HepG2 (cell line): ENCODE results near the gene KRTAP10-5. TPM values are rescaled to one million over a fixed set of nuclear protein-coding genes. Genes with fewer than 3 reads are reported as not detected.
"Not testable (repeated sequence)": the region's sequence is repeated elsewhere in the genome, so short reads cannot be mapped to it uniquely, and the experiment has no call there.

Experiments used
- ATAC-seq: fragments of 200-7000 bp; cut with Tn5 transposase; 3 replicates; pipeline ENCODE4 v1.9.1; 2020; ENCODE audit warnings: mild to moderate bottlenecking, moderate library complexity
- BruUV-seq: library from RNA; stranded (reverse); fragments of 400-500 nt; replicated peaks from 2 replicates; lab custom pipeline; 2021; lab: Mats Ljungman, UMichigan
- CTCF ChIA-PET: fragments of 300-600 bp; formaldehyde crosslinking; extraction: SDS; loops from one replicate; lab custom pipeline; 2021; ENCODE audit warnings: low total read pairs, inconsistent platforms, low intra/inter-chr PET ratio; lab: Yijun Ruan, JAX
- POLR2A ChIA-PET: fragments of 350-600 bp; sonication (Branson Sonifier 250); formaldehyde crosslinking; loops from one replicate; lab custom pipeline; 2020; ENCODE audit warnings: antibody characterized with exemption, inconsistent platforms; lab: Yijun Ruan, JAX
- DNase-seq: peaks from one replicate; pipeline ENCODE4 v3.0.0-alpha.2; 2015; ENCODE audit warnings: low spot score
- FAIRE-seq: peaks from 3 replicates; lab custom pipeline; 2011; peaks lifted over from hg19 to GRCh38; lab: Jason Lieb, UNC
- H2AFZ ChIP-seq: one replicate; pipeline ENCODE4 v1.6.1; 2011; ENCODE audit warnings: low read length, inconsistent platforms
- H3K27ac ChIP-seq: fragments of 300-600 bp; 3 replicates; pipeline ENCODE4 v1.8.0; 2011; ENCODE audit warnings: mixed run types, mild to moderate bottlenecking, mixed read lengths, low read length, inconsistent platforms; ENCODE audit not compliant: insufficient read depth; ENCODE audit errors: extremely low read length
- H3K27me3 ChIP-seq, 2 experiments: fragments of 200-600 bp in 1 of 2; 2 replicates in 1 of 2; 3 replicates in 1 of 2; pipeline versions ENCODE4 v1.6.0 to v1.8.0; 2011; ENCODE audit warnings: low read length in 2 of 2, mild to moderate bottlenecking in 2 of 2, moderate library complexity in 2 of 2, inconsistent platforms in 1 of 2; ENCODE audit not compliant: insufficient read depth in 2 of 2, control insufficient read depth in 1 of 2
- H3K36me3 ChIP-seq, 2 experiments: fragments of 200-600 bp in 1 of 2; replicated peaks in 1 of 2; 2 replicates in 1 of 2; 3 replicates in 1 of 2; pipeline versions ENCODE4 v1.5.1 to v1.8.0; 2011; ENCODE audit warnings: low read length in 2 of 2, inconsistent platforms in 1 of 2; ENCODE audit not compliant: insufficient read depth in 2 of 2, control insufficient read depth in 1 of 2
- H3K4me1 ChIP-seq: 2 replicates; pipeline ENCODE4 v1.5.1; 2012; ENCODE audit warnings: low read length, inconsistent platforms; ENCODE audit not compliant: insufficient read depth
- H3K4me2 ChIP-seq: 2 replicates; pipeline ENCODE4 v1.6.0; 2011; ENCODE audit warnings: low read depth, low read length, inconsistent platforms
- H3K4me3 ChIP-seq, 3 experiments: fragments of 200-600 bp in 1 of 3; sonication (generic), shearing (Covaris generic) in 1 of 3; replicated peaks in 1 of 3; 2 replicates each; pipeline ENCODE4 v1.5.1; 2011 to 2016; ENCODE audit warnings: low read length in 3 of 3, inconsistent platforms in 2 of 3, low read depth in 2 of 3, mild to moderate bottlenecking in 2 of 3, control low read depth in 1 of 3, mixed read lengths in 1 of 3; ENCODE audit not compliant: insufficient read depth in 1 of 3
- H3K79me2 ChIP-seq: one replicate; pipeline ENCODE4 v1.6.1; 2011; ENCODE audit warnings: low read length, inconsistent platforms; ENCODE audit not compliant: insufficient read depth
- H3K9ac ChIP-seq: 2 replicates; pipeline ENCODE4 v1.6.0; 2011; ENCODE audit warnings: mild to moderate bottlenecking, low read depth, low read length, inconsistent platforms; ENCODE audit not compliant: insufficient read depth
- H3K9me3 ChIP-seq: 2 replicates; pipeline ENCODE4 v1.5.1; 2012; ENCODE audit warnings: mild to moderate bottlenecking, low read length
- H4K20me1 ChIP-seq: 2 replicates; pipeline ENCODE4 v1.6.0; 2011; ENCODE audit warnings: inconsistent platforms, mild to moderate bottlenecking, low read length, moderate library complexity; ENCODE audit not compliant: insufficient read depth
- FOSL2 ChIP-seq: sonication (generic); formaldehyde crosslinking; IDR thresholded peaks from 2 replicates; pipeline ENCODE4 v1.4.0; 2020; ENCODE audit warnings: missing genetic modification reagents
- KDM2A ChIP-seq: sonication (generic); formaldehyde crosslinking; IDR thresholded peaks from 2 replicates; pipeline ENCODE4 v1.4.0; 2020; ENCODE audit warnings: low read depth, missing genetic modification reagents, borderline replicate concordance
- MAZ ChIP-seq, 2 experiments: sonication (generic) in 1 of 2; formaldehyde crosslinking in 1 of 2; IDR thresholded peaks; 2 replicates each; pipeline versions ENCODE4 v1.5.0 to v1.6.1; 2012 to 2020; ENCODE audit warnings: low read depth in 2 of 2, mild to moderate bottlenecking in 2 of 2, borderline replicate concordance in 1 of 2, improper control_type of control experiment in 1 of 2, low read length in 1 of 2, missing genetic modification reagents in 1 of 2, moderate library complexity in 1 of 2
- PHF20 ChIP-seq: sonication (generic); formaldehyde crosslinking; IDR thresholded peaks from 2 replicates; pipeline ENCODE4 v1.5.0; 2020; ENCODE audit warnings: mild to moderate bottlenecking, missing genetic modification reagents
- SCMH1 ChIP-seq: sonication (generic); formaldehyde crosslinking; IDR thresholded peaks from 2 replicates; pipeline ENCODE4 v1.9.0; 2021; ENCODE audit warnings: missing genetic modification reagents, mild to moderate bottlenecking, borderline replicate concordance
- WGBS: methylation state at CpG from one replicate; pipeline ENCODE4 v1.1.6; 2017; ENCODE audit warnings: low lambda C conversion rate; 5-methylcytosine and 5-hydroxymethylcytosine counted together
- in situ Hi-C: cut with HindIII; loops from 2 replicates; pipeline ENCODE4 v1.10.0; 2017; ENCODE audit warnings: low pct_unique_long_range_greater_than_20kb; ENCODE audit not compliant: extremely low pct_ligation_motif_present
- intact Hi-C: fragments of 100-400 bp; cut with micrococcal nuclease; formaldehyde crosslinking; loops from one replicate; pipeline ENCODE4 v1.10.0; 2022; ENCODE audit not compliant: unreplicated experiment
- polyA plus RNA-seq, 8 experiments: library from polyadenylated mRNA; depleted of rRNA in 3 of 8; stranded (reverse) in 7 of 8; unstranded in 1 of 8; fragments of >200 nt; fragmentation: Illumina TruSeq in 4 of 8; extraction: Trizol in 4 of 8; gene quantifications; 2 replicates each; pipeline versions ENCODE4 v1.2.1 to v1.2.3, GENCODE V29; 2011 to 2016; ENCODE audit warnings: low read depth in 4 of 8, missing spikeins in 1 of 8, mixed read lengths in 1 of 8; ENCODE audit not compliant: insufficient read depth in 1 of 8
- total RNA-seq, 5 experiments: library from RNA; depleted of rRNA; stranded (reverse); fragments of >200 nt; fragmentation: Illumina TruSeq; extraction: Trizol; gene quantifications; 2 replicates each; pipeline ENCODE4 v1.2.3, GENCODE V29; 2016; ENCODE audit warnings: low read depth in 1 of 5
- TF ChIP-seq, protein P1 (sequence below): sonication (generic); formaldehyde crosslinking; IDR thresholded peaks from 2 replicates; pipeline ENCODE4 v1.9.0; 2021; ENCODE audit warnings: mild to moderate bottlenecking, missing genetic modification reagents
- TF ChIP-seq, protein P2 (sequence below): IDR thresholded peaks from 2 replicates; pipeline ENCODE4 v1.6.1; 2012; ENCODE audit warnings: inconsistent platforms

Gene KRTAP10-5
- total and polyA plus RNA-seq, 2 of the 13 experiments (the other 11 are each of a cell fraction or from before 2014, with no cell fraction given): not detected

DNA sequence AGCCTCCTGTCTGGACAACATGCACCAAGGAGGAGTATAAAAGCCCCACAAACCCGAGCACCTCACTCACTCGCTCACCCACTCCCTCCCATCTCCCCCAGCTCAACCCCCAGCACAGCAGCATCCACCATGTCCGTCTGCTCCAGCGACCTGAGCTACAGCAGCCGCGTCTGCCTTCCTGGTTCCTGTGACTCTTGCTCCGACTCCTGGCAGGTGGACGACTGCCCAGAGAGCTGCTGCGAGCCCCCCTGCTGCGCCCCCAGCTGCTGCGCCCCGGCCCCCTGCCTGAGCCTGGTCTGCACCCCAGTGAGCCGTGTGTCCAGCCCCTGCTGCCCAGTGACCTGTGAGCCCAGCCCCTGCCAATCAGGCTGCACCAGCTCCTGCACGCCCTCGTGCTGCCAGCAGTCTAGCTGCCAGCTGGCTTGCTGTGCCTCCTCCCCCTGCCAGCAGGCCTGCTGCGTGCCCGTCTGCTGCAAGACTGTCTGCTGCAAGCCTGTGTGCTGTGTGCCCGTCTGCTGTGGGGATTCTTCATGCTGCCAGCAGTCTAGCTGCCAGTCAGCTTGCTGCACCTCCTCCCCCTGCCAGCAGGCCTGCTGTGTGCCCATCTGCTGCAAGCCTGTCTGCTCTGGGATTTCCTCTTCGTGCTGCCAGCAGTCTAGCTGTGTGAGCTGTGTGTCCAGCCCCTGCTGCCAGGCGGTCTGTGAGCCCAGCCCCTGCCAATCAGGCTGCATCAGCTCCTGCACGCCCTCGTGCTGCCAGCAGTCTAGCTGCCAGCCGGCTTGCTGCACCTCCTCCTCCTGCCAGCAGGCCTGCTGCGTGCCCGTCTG is 6.6 kb downstream of the KRTAP10-5 start, which contains the start of gene KRTAP10-4:
Gene KRTAP10-4 (plus strand): TSS at position 100 of the 827 bp plus-strand sequence. CDS start 30 bp downstream, at position 130.
- H2AFZ ChIP-seq, DNase-seq, H3K27ac ChIP-seq, FAIRE-seq, ATAC-seq, H4K20me1 ChIP-seq, intact Hi-C loops, in situ Hi-C loops, POLR2A ChIA-PET, H3K36me3 ChIP-seq, H3K79me2 ChIP-seq, H3K27me3 ChIP-seq, BruUV-seq: not testable (repeated sequence)
- H3K9me3 ChIP-seq: peaks cover 14% of the 10 kb centered on the region
- CTCF ChIA-PET: interaction anchor here (0.7 kb wide), 1 partner anchor 10 kb away, joined by 3 read pairs; no protein-coding TSS in a partner anchor
- peak within 1 kb of the TSS; percentile 75 for H3K4me2 ChIP-seq
- H3K4me3 ChIP-seq: peak within 1 kb of the TSS; percentile 9 to 59 (median 21); a peak in 1 of 6 replicates
- peaks cover 32% of the 10 kb centered on the region for H3K4me1 ChIP-seq
- 74% methylated on average over 6 of the region's 25 CpGs for WGBS
- peak within 1 kb of the TSS; percentile 25; the same call in 1 of the 2 replicates for H3K9ac ChIP-seq

DNA sequence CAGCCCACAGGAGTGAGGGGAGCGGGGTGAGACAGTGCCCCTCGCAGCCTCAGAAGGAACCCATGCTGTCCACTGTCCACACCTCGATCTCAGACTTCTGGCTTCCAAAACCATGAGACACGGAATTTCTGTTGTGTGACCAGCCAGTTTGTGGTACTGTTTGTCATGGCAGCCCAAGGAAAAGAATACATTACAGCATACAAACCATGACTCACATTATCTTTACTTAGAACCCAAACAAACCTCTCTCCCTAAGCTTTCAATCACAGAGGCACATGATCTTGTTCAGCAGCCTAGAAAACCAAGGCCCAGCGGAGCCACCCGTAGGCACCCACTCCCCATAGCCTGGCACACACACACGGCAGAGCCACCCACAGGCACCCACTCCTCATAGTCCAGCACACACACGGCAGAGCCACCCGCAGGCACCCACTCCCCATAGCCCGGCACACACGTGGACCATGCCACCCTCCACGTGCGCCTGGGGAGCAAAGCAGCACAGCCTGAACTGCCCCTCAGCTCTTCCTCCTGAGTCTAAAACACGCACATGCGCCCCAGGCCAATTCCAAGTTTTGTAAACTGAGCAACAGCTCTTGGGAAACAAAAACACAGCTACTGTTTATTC is 7.3 kb downstream of the KRTAP10-5 start:
- Histone ChIP-seq H3K27ac (no peak overlapping the region), H3K4me2 (peak overlapping the region; percentile 42), H2AFZ (no peak overlapping the region), H4K20me1 (no peaks in the 10 kb centered on the region), H3K9me3 (peaks cover 14% of the 10 kb centered on the region), H3K4me3 (peak overlapping the region in 1 of 3 experiments; percentile 13; a peak in 1 of 6 replicates), H3K9ac (peak overlapping the region; percentile 25; the same call in 1 of the 2 replicates), H3K36me3 (no peaks in the 10 kb centered on the region), H3K79me2 (no peaks in the 10 kb centered on the region), H3K27me3 (no peaks in the 10 kb centered on the region; a peak in 1 of 5 replicates), H3K4me1 (peaks cover 32% of the 10 kb centered on the region)
- no peak for FAIRE-seq
- DNase-seq: peak; percentile 43
- ChIA-PET POLR2A (no interaction called here), CTCF (no interaction called here)
- 52% methylated on average over 14 of the region's 15 CpGs for WGBS
- intact Hi-C loops: no loop called here
- no TSS peak for BruUV-seq
- in situ Hi-C loops: no loop called here
- peak; percentile 7; the same call in 1 of the 3 replicates for ATAC-seq
- TF ChIP-seq PHF20 (CRISPR knock-in tag) (no peak), MAZ (IDR thresholded peaks at IDR 0.05; ENCODE audit: borderline replicate concordance, low read depth, low read length) (no peak), MAZ (CRISPR knock-in tag; IDR thresholded peaks at IDR 0.05; ENCODE audit: low read depth) (no peak), KDM2A (CRISPR knock-in tag) (0 out of 2 replicates have a peak, but pooled peaks have one; percentile 21), SCMH1 (CRISPR knock-in tag) (no peak), FOSL2 (CRISPR knock-in tag) (peak; percentile 45; the same call in 1 of the 2 replicates)
- TF ChIP-seq, protein P1, sequence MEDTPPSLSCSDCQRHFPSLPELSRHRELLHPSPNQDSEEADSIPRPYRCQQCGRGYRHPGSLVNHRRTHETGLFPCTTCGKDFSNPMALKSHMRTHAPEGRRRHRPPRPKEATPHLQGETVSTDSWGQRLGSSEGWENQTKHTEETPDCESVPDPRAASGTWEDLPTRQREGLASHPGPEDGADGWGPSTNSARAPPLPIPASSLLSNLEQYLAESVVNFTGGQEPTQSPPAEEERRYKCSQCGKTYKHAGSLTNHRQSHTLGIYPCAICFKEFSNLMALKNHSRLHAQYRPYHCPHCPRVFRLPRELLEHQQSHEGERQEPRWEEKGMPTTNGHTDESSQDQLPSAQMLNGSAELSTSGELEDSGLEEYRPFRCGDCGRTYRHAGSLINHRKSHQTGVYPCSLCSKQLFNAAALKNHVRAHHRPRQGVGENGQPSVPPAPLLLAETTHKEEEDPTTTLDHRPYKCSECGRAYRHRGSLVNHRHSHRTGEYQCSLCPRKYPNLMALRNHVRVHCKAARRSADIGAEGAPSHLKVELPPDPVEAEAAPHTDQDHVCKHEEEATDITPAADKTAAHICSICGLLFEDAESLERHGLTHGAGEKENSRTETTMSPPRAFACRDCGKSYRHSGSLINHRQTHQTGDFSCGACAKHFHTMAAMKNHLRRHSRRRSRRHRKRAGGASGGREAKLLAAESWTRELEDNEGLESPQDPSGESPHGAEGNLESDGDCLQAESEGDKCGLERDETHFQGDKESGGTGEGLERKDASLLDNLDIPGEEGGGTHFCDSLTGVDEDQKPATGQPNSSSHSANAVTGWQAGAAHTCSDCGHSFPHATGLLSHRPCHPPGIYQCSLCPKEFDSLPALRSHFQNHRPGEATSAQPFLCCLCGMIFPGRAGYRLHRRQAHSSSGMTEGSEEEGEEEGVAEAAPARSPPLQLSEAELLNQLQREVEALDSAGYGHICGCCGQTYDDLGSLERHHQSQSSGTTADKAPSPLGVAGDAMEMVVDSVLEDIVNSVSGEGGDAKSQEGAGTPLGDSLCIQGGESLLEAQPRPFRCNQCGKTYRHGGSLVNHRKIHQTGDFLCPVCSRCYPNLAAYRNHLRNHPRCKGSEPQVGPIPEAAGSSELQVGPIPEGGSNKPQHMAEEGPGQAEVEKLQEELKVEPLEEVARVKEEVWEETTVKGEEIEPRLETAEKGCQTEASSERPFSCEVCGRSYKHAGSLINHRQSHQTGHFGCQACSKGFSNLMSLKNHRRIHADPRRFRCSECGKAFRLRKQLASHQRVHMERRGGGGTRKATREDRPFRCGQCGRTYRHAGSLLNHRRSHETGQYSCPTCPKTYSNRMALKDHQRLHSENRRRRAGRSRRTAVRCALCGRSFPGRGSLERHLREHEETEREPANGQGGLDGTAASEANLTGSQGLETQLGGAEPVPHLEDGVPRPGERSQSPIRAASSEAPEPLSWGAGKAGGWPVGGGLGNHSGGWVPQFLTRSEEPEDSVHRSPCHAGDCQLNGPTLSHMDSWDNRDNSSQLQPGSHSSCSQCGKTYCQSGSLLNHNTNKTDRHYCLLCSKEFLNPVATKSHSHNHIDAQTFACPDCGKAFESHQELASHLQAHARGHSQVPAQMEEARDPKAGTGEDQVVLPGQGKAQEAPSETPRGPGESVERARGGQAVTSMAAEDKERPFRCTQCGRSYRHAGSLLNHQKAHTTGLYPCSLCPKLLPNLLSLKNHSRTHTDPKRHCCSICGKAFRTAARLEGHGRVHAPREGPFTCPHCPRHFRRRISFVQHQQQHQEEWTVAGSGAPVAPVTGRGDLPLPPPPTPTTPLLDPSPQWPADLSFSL (CRISPR knock-in tag): peak; percentile 79; the same call in 1 of the 2 replicates
- TF ChIP-seq, protein P2, sequence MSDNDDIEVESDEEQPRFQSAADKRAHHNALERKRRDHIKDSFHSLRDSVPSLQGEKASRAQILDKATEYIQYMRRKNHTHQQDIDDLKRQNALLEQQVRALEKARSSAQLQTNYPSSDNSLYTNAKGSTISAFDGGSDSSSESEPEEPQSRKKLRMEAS: peak; percentile 29
